Endothelial cell of umbilical vein (primary cell): ENCODE measurements around the gene SPNS2. TPM values are rescaled to one million over a fixed set of nuclear protein-coding genes. Genes with fewer than 3 reads are reported as not detected.

Source experiments
- BruUV-seq: library from RNA; stranded (reverse); fragments of 400-500 nt; replicated peaks from 2 replicates; lab custom pipeline; 2021; lab: Mats Ljungman, UMichigan
- CTCF ChIA-PET: fragments of 300-600, 350-600 bp; sonication (Branson Sonifier 250); formaldehyde crosslinking; loops from one replicate; lab custom pipeline; 2021; ENCODE audit warnings: antibody characterized with exemption, inconsistent platforms; lab: Charles Lee
- POLR2A ChIA-PET: fragments of 300-600, 350-600 bp; sonication (Branson Sonifier 250); formaldehyde crosslinking; loops from one replicate; lab custom pipeline; 2021; ENCODE audit warnings: antibody characterized with exemption, inconsistent platforms; lab: Charles Lee
- DNase-seq: peaks from one replicate; pipeline ENCODE4 v3.0.0-alpha.2; 2011; ENCODE audit warnings: low read depth, low spot score
- FAIRE-seq: peaks from 2 replicates; lab custom pipeline; 2011; peaks lifted over from hg19 to GRCh38; lab: Jason Lieb, UNC
- H2AFZ ChIP-seq: 2 replicates; pipeline ENCODE4 v1.6.0; 2012; ENCODE audit warnings: low read depth, low read length, control low read depth, inconsistent platforms
- H3K27ac ChIP-seq: 2 replicates; pipeline ENCODE4 v1.5.1; 2011; ENCODE audit warnings: low read depth, mild to moderate bottlenecking, control low read depth, low read length, moderate library complexity; ENCODE audit not compliant: insufficient read depth
- H3K27me3 ChIP-seq, 2 experiments: 2 replicates each; pipeline versions ENCODE4 v1.6.0 to v1.6.1; 2011; ENCODE audit warnings: low read length in 2 of 2, mixed read lengths in 1 of 2; ENCODE audit not compliant: control insufficient read depth in 2 of 2, insufficient read depth in 2 of 2
- H3K36me3 ChIP-seq, 2 experiments: 2 replicates in 1 of 2; 3 replicates in 1 of 2; pipeline ENCODE4 v1.5.1; 2011; ENCODE audit warnings: low read length in 2 of 2, mild to moderate bottlenecking in 1 of 2, moderate library complexity in 1 of 2; ENCODE audit not compliant: control insufficient read depth in 2 of 2, insufficient read depth in 2 of 2; ENCODE audit errors: extremely low read depth in 1 of 2
- H3K4me1 ChIP-seq: 3 replicates; pipeline ENCODE4 v1.5.1; 2011; ENCODE audit warnings: mild to moderate bottlenecking, low read length; ENCODE audit not compliant: control insufficient read depth, insufficient read depth; ENCODE audit errors: extremely low read depth
- H3K4me2 ChIP-seq: 2 replicates; pipeline ENCODE4 v1.6.1; 2011; ENCODE audit warnings: low read length, control low read depth, mixed read lengths; ENCODE audit not compliant: insufficient read depth
- H3K4me3 ChIP-seq, 3 experiments: fragments of 200-600 bp in 1 of 3; sonication (generic), shearing (Covaris generic) in 1 of 3; replicated peaks in 1 of 3; 2 replicates each; pipeline ENCODE4 v1.5.1; 2011 to 2016; ENCODE audit warnings: control low read depth in 3 of 3, low read length in 3 of 3, mild to moderate bottlenecking in 2 of 3, inconsistent platforms in 1 of 3, low read depth in 1 of 3, moderate library complexity in 1 of 3; ENCODE audit not compliant: insufficient read depth in 1 of 3
- H3K79me2 ChIP-seq: 2 replicates; pipeline ENCODE4 v1.6.0; 2012; ENCODE audit warnings: low read length, inconsistent platforms; ENCODE audit not compliant: control insufficient read depth, insufficient read depth
- H3K9ac ChIP-seq: replicated peaks from 2 replicates; pipeline ENCODE3; 2011; ENCODE audit warnings: low read length, control low read depth; ENCODE audit not compliant: insufficient read depth; ENCODE audit errors: extremely low read depth
- H3K9me1 ChIP-seq: replicated peaks from 3 replicates; pipeline ENCODE4 v1.6.0; 2011; ENCODE audit warnings: mild to moderate bottlenecking, low read length; ENCODE audit not compliant: control insufficient read depth, insufficient read depth; ENCODE audit errors: extremely low read depth
- H3K9me3 ChIP-seq: replicated peaks from 2 replicates; pipeline ENCODE4 v1.5.1; 2012; ENCODE audit warnings: low read length, inconsistent platforms; ENCODE audit not compliant: control insufficient read depth, insufficient read depth
- H4K20me1 ChIP-seq: replicated peaks from 2 replicates; pipeline ENCODE3; 2011; ENCODE audit warnings: mild to moderate bottlenecking, low read length; ENCODE audit not compliant: control insufficient read depth, insufficient read depth; ENCODE audit errors: extremely low read depth
- CTCF ChIP-seq, 2 donors: IDR thresholded peaks; 1 replicate in 1 of 2; 2 replicates in 1 of 2; pipeline ENCODE4 v1.5.1; 2011; ENCODE audit warnings: low read length in 2 of 2, mild to moderate bottlenecking in 2 of 2, moderate library complexity in 2 of 2, control low read depth in 1 of 2, inconsistent platforms in 1 of 2, low read depth in 1 of 2; ENCODE audit not compliant: insufficient read depth in 1 of 2; ENCODE audit errors: extremely low read depth in 1 of 2
- EZH2 ChIP-seq: IDR thresholded peaks from 2 replicates; pipeline ENCODE4 v1.6.1; 2012; ENCODE audit warnings: borderline replicate concordance, low read depth, mild to moderate bottlenecking, moderate library complexity, low read length, inconsistent platforms; ENCODE audit not compliant: severe bottlenecking
- FOS ChIP-seq: IDR thresholded peaks from 2 replicates; pipeline ENCODE4 v1.6.1; 2011; ENCODE audit warnings: mild to moderate bottlenecking, low read length, moderate library complexity, borderline replicate concordance; ENCODE audit not compliant: insufficient read depth
- GATA2 ChIP-seq: IDR thresholded peaks from 2 replicates; pipeline ENCODE4 v1.7.0; 2011; ENCODE audit warnings: low read depth, mild to moderate bottlenecking, moderate library complexity, mixed read lengths, low read length; ENCODE audit not compliant: insufficient read length, insufficient read depth
- JUN ChIP-seq: IDR thresholded peaks from 2 replicates; pipeline ENCODE4 v1.6.1; 2011; ENCODE audit warnings: borderline replicate concordance, low read depth; ENCODE audit not compliant: insufficient read length, insufficient read depth
- MYC ChIP-seq: IDR thresholded peaks from one replicate; pipeline ENCODE4 v1.6.1; 2011; ENCODE audit warnings: mild to moderate bottlenecking, low read depth, low read length
- POLR2A ChIP-seq: IDR thresholded peaks from 2 replicates; pipeline ENCODE4 v1.6.1; 2012; ENCODE audit warnings: low read depth, mild to moderate bottlenecking, control low read depth, low read length
- POLR2AphosphoS5 ChIP-seq: IDR thresholded peaks from 2 replicates; pipeline ENCODE4 v1.6.1; 2012; ENCODE audit warnings: low read depth, mild to moderate bottlenecking, control low read depth, low read length, moderate library complexity; ENCODE audit not compliant: insufficient read depth
- dilution Hi-C: fragments of 300-500 bp; cut with MboI; formaldehyde crosslinking; loops from one replicate; pipeline ENCODE4 v1.15.0; 2019; ENCODE audit warnings: low sequenced_read_pairs; ENCODE audit not compliant: extremely low pct_ligation_motif_present
- intact Hi-C: fragments of 100-400 bp; cut with micrococcal nuclease; formaldehyde crosslinking; loops from one replicate; pipeline ENCODE4 v1.10.0; 2022
- polyA plus RNA-seq, 4 experiments: library from polyadenylated mRNA; depleted of rRNA in 3 of 4; stranded (reverse) in 3 of 4; unstranded in 1 of 4; fragments of >200 nt; gene quantifications; 2 replicates each; pipeline versions ENCODE4 v1.2.1 to v1.2.3, GENCODE V29; 2011 to 2012; ENCODE audit warnings: missing spikeins in 1 of 4
- total RNA-seq: library from RNA; stranded (reverse); gene quantifications from 2 replicates; pipeline ENCODE4 v1.2.3, GENCODE V29; 2021
- TF ChIP-seq, protein P1 (sequence below): IDR thresholded peaks from 2 replicates; pipeline ENCODE4 v1.6.1; 2011; ENCODE audit not compliant: insufficient read depth, insufficient read length

The SPNS2 gene
- total and polyA plus RNA-seq, 2 donors (not counting 3 experiments of a cell fraction or from before 2014, with no cell fraction given), result 70.2 to 77.3 TPM

DNA sequence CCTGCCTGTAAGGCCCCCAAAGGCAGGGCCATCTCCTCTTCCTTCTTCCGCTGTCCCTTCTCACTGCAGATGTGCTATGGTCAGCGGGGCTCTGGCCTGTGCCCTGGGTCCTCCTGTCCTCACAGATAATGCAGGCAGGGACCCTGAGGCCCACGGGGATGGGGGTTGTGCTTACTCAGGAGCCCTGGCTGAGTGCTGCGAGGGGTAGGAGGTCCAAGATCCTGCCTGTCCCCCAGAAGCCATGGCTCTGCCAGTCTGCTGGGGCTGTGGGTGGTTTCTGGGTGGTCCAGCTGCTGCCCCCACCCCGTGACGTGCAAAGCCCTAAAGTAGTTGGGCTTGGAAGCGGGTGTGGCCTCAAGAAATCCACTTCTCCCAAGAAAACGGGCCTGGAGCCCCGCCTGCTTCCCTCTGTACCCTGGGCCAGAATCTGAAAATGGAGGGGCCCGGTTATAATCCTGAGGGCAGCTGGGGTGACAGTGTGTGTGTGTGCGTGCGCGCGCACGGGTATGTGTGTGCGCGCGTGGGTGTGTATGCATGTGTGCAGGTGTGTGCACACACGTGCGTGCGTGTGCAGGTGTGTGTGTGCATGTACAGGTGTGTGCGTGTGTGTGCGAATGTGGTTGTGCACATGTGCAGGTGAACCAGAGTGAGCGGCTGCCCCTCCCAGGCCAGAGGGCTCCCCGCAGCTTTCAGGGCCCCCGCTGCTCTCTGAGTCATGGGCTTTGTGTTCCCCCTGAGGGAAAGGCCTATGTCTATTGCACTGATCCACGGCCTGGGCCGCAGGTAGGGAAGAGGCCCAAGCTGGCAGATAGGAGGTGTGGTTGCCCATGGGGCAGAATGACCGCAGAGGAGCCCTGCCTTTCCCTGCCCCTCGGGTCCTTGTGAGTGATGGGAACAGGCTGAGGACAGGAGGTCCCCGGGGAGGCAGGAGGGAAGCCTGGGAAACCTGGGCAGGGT is 13.8 kb downstream of the SPNS2 start:
- H3K4me1 ChIP-seq, result peaks cover 7% of the 10 kb centered on the region
- FAIRE-seq, result no peak

More for the DNA sequence above, 13.8 kb downstream of the SPNS2 start:
- CTCF ChIA-PET, result interaction anchor here (2.1 kb wide), 1 partner anchor 8 kb away, joined by 6 read pairs; no protein-coding TSS in a partner anchor
- no peak overlapping the region for H3K4me3 ChIP-seq
- POLR2A ChIA-PET, result no interaction called here
- H3K27ac ChIP-seq, result no peak overlapping the region
- TF ChIP-seq POLR2A, result no peak
- no peak for TF ChIP-seq FOS
- TF ChIP-seq EZH2, result no peak
- no peak for TF ChIP-seq MYC
- TF ChIP-seq JUN, result no peak
- no peak for TF ChIP-seq POLR2AphosphoS5
- TF ChIP-seq, protein P1, sequence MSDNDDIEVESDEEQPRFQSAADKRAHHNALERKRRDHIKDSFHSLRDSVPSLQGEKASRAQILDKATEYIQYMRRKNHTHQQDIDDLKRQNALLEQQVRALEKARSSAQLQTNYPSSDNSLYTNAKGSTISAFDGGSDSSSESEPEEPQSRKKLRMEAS, result no peak
- no peak for TF ChIP-seq CTCF (IDR thresholded peaks at IDR 0.05; ENCODE audit: extremely low read depth in 1 of 2, insufficient read depth in 1 of 2, low read depth in 1 of 2, low read length in 2 of 2)
- no peak for TF ChIP-seq GATA2
- H3K79me2 ChIP-seq, result peaks cover 5% of the 10 kb centered on the region
- no peaks in the 10 kb centered on the region for H3K27me3 ChIP-seq
- dilution Hi-C loops (no loop called here), intact Hi-C loops (no loop called here)
- no peak for DNase-seq
- H3K4me2 ChIP-seq, result no peak overlapping the region
- no TSS peak for BruUV-seq
- H3K9me3 ChIP-seq, result no peaks in the 10 kb centered on the region
- H3K36me3 ChIP-seq, result peaks cover 0 to 21% of the 10 kb centered on the region in 2 experiments
- no peak overlapping the region for H3K9ac ChIP-seq
- H4K20me1 ChIP-seq, result no peaks in the 10 kb centered on the region
- H3K9me1 ChIP-seq, result no peaks in the 10 kb centered on the region
- no peak overlapping the region for H2AFZ ChIP-seq
